GM21825 (cell line): ENCODE results near the gene ITPRID1.
"Not testable (repeated sequence)": the region's sequence is repeated elsewhere in the genome, so short reads cannot be mapped to it uniquely, and the experiment has no call there.

Source experiments
- ATAC-seq: cut with Tn5 transposase; IDR thresholded peaks from one replicate; pipeline ENCODE4 v1.9.1; 2021; ENCODE audit warnings: mild to moderate bottlenecking, moderate library complexity; ENCODE audit not compliant: unreplicated experiment

Gene ITPRID1

GRCh38 chr7:31516680-31517502, 3.0 kb downstream of the ITPRID1 start:
- no peak for ATAC-seq

- ATAC-seq, result no peak
Measured at GRCh38 chr7:31517513-31517912, 3.6 kb downstream of the ITPRID1 start.

GRCh38 chr7:31518766-31519165, 4.9 kb downstream of the ITPRID1 start:
- no peak for ATAC-seq

- ATAC-seq, result no peak
Measured at GRCh38 chr7:31521336-31522010, 7.6 kb downstream of the ITPRID1 start.

- ATAC-seq, result no peak
Measured at GRCh38 chr7:31526864-31527263, 13.0 kb downstream of the ITPRID1 start.

- no peak for ATAC-seq
Measured at GRCh38 chr7:31529103-31529502, 15.2 kb downstream of the ITPRID1 start.

GRCh38 chr7:31540651-31541185, 26.8 kb downstream of the ITPRID1 start:
- ATAC-seq, result not testable (repeated sequence)

- no peak for ATAC-seq
Measured at GRCh38 chr7:31545549-31545948, 31.7 kb downstream of the ITPRID1 start.

GRCh38 chr7:31549611-31550010, 35.7 kb downstream of the ITPRID1 start:
- no peak for ATAC-seq

- ATAC-seq, result no peak
Measured at GRCh38 chr7:31550432-31550831, 36.5 kb downstream of the ITPRID1 start.

GRCh38 chr7:31553661-31554081, 39.8 kb downstream of the ITPRID1 start:
- no peak for ATAC-seq

GRCh38 chr7:31562002-31562401, 48.1 kb downstream of the ITPRID1 start:
- no peak for ATAC-seq

GRCh38 chr7:31563522-31563921, 49.6 kb downstream of the ITPRID1 start:
- ATAC-seq, result no peak

GRCh38 chr7:31563951-31564350, 50.1 kb downstream of the ITPRID1 start:
- ATAC-seq, result no peak

GRCh38 chr7:31564661-31565060, 50.8 kb downstream of the ITPRID1 start:
- no peak for ATAC-seq

- no peak for ATAC-seq
Measured at GRCh38 chr7:31569528-31569927, 55.6 kb downstream of the ITPRID1 start.

GRCh38 chr7:31583526-31583925, 69.6 kb downstream of the ITPRID1 start:
- ATAC-seq, result no peak

GRCh38 chr7:31583942-31584341, 70.1 kb downstream of the ITPRID1 start:
- no peak for ATAC-seq

- ATAC-seq, result no peak
Measured at GRCh38 chr7:31595390-31595789, 81.5 kb downstream of the ITPRID1 start.

- ATAC-seq, result no peak
Measured at GRCh38 chr7:31602041-31602625, 88.2 kb downstream of the ITPRID1 start.

GRCh38 chr7:31603046-31603445, 89.2 kb downstream of the ITPRID1 start:
- no peak for ATAC-seq

- ATAC-seq, result no peak
Measured at GRCh38 chr7:31613604-31614003, 99.7 kb downstream of the ITPRID1 start.
